Measurements from ENCODE around the gene LMCD1.

DNA sequence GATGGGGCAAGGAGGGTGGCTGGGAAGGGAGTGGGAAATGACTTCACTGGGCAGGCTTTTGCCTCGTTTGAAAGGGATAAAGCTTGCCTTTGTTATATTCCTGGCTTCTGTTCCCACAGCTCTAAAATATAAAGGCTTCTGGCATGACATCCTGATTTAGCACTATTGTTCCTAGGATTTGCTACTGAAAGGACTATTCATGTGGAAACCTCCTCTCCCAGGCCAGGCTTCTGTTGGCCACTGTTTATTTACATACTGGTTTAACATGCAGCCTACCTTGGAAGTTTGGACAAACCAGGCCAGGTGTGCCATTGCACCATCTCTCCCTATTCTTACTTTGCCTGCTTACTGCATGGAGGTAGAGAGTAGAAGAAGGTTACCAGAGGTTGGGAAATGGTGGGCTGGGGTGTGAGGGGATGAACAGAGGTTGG lies 2.4 kb upstream of the LMCD1 start:
- TF ChIP-seq POLR2A (IDR thresholded peaks at IDR 0.05): peak in 1 of 2 donors; percentile 37
- TF ChIP-seq, protein P1, sequence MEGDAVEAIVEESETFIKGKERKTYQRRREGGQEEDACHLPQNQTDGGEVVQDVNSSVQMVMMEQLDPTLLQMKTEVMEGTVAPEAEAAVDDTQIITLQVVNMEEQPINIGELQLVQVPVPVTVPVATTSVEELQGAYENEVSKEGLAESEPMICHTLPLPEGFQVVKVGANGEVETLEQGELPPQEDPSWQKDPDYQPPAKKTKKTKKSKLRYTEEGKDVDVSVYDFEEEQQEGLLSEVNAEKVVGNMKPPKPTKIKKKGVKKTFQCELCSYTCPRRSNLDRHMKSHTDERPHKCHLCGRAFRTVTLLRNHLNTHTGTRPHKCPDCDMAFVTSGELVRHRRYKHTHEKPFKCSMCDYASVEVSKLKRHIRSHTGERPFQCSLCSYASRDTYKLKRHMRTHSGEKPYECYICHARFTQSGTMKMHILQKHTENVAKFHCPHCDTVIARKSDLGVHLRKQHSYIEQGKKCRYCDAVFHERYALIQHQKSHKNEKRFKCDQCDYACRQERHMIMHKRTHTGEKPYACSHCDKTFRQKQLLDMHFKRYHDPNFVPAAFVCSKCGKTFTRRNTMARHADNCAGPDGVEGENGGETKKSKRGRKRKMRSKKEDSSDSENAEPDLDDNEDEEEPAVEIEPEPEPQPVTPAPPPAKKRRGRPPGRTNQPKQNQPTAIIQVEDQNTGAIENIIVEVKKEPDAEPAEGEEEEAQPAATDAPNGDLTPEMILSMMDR (IDR thresholded peaks at IDR 0.05): no peak
